GM04504 (cell line): ENCODE measurements around the gene PSMD2.

Source experiments
- DNase-seq: peaks from one replicate; pipeline ENCODE4 v3.0.0-alpha.2; 2012; ENCODE audit warnings: low read depth

PSMD2 gene

GRCh38 chr3:184357248-184358123 lies 58.4 kb downstream of the PSMD2 start:
- no peak for DNase-seq

- no peak for DNase-seq
These were observed 59.2 kb downstream of the PSMD2 start for GRCh38 chr3:184358124-184358767.
